Erythroblast (primary cell): ENCODE measurements around the gene PSMD4.

Experiments used
- GATA1 ChIP-seq: IDR thresholded peaks from 2 replicates; pipeline ENCODE4 v1.6.1; 2011; ENCODE audit warnings: low read depth, mild to moderate bottlenecking, control low read depth, low read length, moderate library complexity
- POLR2A ChIP-seq: IDR thresholded peaks from 2 replicates; pipeline ENCODE4 v1.6.1; 2011; ENCODE audit warnings: mild to moderate bottlenecking, low read length

DNA sequence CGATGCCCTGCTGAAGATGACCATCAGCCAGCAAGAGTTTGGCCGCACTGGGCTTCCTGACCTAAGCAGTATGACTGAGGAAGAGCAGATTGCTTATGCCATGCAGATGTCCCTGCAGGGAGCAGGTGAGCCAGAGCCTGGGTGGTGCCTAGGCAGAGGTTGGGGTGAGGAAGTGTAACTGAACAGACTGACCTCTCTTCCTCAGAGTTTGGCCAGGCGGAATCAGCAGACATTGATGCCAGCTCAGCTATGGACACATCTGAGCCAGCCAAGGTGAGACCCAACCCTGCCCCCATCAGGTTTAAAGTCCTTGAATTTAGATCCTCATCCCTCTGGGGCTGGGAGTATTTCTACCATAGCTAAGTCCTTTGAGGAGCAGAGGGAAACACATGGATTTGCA lies 11.8 kb downstream of the PSMD4 start:
- no peak for TF ChIP-seq POLR2A
- no peak for TF ChIP-seq GATA1
